ENCODE data around the gene NCOA7. TPM values are rescaled to one million over a fixed set of nuclear protein-coding genes. Genes with fewer than 3 reads are reported as not detected.
A peak's percentile ranks its signal among the peaks of the same experiment; 100 is the strongest.
"Not testable (repeated sequence)": the region's sequence is repeated elsewhere in the genome, so short reads cannot be mapped to it uniquely, and the experiment has no call there.

Gene NCOA7
- total RNA-seq, 1 experiment from 2014 or later, result 17.9 TPM

DNA sequence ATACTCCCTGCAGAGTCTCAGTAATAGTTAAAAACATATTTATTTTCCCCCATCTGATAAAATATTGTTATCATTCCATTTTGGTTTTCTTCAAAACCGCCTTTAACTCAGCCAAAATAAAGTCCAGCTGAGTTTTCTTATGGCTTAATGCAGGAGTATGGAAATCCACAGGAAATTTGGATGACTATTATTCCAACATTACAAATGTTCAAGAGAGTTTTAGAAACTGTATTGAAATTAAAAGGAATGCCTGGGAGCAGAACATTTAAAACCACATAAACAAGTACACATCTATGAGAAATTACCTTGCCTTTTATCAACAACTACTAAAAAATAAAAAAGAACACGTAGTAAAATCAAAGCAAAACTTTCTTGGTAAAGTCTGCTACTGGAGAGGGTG is 45.7 kb downstream of the NCOA7 start:
- no peak for DNase-seq (ENCODE audit: low read depth)

DNA sequence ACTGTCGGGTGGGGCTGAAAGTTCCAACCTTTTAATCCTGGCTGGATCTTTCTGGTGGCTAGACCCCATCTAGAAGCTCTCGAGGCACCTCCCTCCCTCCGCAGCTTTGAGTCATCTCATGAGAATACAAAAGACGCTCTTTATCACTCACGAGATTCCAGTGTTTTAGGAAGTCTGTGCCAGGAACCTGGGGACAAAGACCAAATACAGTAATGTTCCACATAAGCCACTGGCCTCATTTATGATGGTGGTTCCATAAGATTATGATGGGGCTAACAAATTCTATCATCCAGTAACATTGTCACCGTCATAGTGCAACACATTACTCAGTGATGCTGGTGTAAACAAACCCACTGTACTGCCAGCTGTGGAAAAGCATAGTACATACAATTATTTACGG is 48.7 kb downstream of the NCOA7 start:
- DNase-seq (ENCODE audit: low read depth), result peak; percentile 80

DNA sequence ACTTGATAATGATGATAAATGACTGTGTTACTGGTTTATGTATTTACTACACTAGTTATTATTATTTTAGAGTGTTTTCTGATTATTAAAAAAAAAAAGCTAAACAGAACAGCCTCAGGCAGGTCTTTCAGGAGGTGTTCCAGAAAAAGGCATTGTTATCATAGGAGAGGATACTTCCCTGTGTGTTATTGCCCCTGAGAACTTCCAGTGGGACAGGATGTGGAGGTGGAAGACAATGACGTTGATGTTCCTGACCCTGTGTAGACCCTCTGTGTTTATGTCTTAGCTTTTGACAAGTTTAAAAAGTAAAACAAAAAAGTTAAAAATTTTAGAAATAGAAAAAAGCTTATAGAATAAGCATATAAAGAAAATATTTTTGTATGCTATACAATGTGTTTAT is 49.1 kb downstream of the NCOA7 start:
- peak; percentile 8 for DNase-seq (ENCODE audit: low read depth)

DNA sequence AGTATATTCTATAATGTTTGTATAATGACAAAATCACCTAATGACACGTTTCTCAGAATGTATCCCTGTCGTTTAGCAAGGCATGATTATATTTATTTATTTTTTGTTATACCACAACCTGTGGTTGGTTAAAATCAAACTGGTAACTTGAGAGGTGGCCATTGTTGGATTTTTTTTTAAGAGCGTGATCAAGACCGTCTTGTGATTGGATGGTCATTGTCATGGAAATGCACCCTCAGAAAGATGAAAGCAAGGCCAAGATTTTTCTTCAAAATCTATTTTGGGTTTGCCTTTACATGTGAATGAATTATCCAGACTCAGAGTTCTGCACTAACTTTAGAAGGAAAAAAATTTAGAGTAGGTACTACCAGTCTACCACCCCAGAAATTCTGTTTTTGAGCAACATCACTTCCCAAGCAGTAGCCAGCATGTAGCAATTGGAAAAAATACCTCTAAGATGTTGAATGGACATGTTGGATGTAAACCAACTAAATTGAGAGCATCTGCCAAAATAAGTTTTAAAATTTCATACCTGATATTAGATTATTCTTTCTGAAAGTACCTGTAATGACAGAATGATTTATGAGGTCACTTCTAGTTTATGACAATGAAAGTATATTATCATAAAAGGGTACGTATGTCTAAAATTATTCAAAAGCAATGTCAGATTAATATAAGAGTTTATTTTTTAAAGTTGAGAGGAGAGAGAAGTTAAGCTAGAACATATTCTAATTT is 50.8 kb downstream of the NCOA7 start:
- no peak for DNase-seq (ENCODE audit: low read depth)

DNA sequence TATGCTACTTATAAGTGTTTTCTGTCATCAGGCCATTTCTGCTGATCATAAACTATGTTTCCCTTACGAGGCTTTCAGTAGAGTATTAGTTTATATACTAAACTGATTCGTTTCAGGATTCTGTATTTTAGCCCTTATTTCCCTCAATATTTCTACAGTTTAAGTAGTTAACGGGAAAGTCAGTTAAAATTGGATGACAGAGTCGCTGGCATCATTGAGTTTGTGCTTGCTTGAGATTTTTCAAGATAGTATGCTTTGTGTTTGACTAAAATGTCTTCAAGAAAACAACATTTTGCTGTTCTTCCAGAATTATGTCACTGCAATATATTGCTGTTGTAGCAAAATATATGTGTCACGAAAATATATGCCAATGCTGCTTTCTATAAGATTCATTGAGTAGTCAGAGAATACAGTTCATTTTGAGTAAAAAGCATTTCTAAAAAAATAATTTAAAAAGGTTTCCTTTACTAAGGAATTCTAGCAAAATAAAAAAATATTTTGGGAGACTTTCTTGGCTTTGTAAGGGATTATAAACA is 51.4 kb downstream of the NCOA7 start:
- no peak for DNase-seq (ENCODE audit: low read depth)

DNA sequence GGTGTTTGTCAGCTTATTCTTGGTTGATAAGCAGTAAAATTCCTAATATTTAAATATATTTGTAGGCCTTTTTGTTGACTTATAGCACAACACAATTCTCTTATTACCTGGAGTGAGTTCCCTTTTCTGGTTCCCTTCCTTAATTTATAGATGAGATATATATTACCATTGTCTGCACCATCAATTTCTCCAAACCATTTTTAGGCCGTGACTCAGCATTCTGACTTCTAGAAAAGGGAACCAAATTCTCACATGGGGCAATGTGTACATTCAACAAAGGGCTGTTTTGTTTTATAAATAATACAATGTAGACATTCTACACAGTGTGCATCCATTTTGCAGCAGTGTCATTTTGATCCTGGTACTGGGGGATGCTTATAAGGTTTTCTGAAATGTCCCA is 52.8 kb downstream of the NCOA7 start:
- peak; percentile 14 for DNase-seq (ENCODE audit: low read depth)

DNA sequence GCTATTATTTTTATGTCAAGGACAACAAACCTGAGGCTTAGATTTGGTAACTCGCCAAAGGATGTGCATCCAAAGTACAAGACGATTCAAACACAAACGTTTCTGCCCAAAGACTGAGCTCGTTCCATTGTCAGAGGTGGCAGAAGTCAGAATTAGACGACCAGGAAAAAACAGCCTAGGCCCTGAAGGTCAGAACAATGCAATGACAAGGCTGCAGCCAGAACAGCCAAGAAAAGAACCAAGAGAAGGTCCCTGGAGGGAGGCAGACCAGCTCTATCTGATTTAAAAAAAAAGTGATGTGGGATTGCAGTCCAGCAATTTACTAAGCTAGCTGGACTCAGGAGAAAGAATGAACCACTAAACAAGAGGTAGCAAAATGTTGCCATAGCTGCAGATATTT is 54.2 kb downstream of the NCOA7 start:
- peak; percentile 26 for DNase-seq (ENCODE audit: low read depth)

DNA sequence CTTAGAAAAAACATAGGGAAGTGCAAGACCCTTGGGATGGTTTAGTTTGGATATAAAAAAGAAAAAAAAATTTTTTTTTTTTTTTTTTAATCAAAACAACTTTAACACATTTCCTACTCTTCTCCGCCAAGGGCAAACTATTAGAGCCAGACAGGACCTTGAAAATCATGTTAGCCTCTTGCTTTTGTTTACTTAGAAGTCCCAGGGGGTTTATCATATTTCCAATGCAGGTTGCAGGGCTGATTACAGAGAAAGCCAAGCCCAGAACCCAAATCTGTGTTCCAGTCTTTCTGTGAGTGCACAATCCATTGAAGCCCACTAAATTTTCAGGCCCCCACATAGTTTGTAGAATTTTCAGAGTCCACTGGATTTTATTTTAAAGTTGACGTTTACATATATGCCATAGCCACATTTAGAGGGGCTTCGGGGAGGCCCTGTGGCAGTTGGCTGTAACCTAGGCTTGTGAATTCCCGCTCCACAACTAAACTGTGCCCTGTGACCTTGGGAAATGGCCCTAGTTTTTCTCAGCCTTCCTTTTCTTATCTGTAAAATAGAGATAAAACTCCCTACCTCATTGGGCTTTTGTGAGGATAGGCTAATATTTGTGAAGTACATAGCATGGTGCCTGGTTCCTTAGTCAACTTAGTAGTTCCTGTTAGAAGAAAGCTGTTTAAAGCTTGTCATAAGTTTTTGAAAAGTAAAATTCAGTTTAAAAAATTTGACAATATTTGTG is 55.7 kb downstream of the NCOA7 start:
- no peak for DNase-seq (ENCODE audit: low read depth)

DNA sequence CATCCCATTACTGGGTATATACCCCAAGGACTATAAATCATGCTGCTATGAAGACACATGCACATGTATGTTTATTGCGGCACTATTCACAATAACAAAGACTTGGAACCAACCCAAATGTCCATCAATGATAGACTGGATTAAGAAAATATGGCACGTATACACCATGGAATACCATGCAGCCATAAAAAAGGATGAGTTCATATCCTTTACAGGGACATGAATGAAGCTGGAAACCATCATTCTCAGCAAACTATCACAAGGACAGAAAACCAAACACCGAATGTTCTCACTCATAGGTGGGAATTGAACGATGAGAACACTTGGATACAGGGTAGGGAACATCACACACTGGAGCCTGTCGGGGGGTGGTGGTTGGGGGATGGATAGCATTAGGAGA is 57.5 kb downstream of the NCOA7 start:
- DNase-seq (ENCODE audit: low read depth), result not testable (repeated sequence)

DNA sequence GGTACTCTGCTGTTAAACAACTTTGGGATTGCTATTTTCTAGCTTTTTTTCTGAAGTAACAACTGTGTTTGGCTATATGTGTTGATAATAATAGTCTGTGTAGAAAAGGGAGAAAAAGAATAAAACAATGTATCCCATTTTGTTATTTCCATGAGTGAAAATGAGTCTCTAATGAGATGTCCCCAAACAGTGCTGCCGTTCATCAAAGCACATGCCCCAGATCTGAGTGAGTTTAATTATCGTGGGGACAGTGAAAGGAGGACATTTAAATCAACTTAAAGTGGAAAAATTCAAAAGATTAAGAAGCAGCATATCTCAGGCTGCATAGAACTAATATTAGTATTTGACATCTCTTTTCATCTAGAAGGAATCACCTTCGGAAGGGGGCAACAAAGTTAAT is 59.6 kb downstream of the NCOA7 start:
- DNase-seq (ENCODE audit: low read depth), result no peak

DNA sequence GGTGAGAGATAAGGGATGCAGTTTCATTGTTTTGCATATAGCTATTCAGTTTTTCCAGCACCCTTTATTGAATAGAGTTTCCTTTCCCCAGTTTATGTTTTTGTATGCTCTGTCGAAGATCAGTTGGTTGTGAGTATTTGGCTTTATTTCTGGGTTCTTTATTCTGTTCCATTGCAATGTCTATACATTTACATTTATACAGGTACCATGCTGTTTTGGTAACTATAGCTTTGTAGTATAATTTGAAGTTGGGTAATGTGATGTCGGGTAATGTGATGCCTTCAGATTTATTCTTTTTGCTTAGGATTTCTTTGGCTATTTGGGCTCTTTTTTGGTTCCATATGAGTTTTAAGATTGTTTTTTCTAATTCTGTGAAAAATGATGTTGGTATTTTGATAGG is 61.8 kb downstream of the NCOA7 start:
- no peak for DNase-seq (ENCODE audit: low read depth)

DNA sequence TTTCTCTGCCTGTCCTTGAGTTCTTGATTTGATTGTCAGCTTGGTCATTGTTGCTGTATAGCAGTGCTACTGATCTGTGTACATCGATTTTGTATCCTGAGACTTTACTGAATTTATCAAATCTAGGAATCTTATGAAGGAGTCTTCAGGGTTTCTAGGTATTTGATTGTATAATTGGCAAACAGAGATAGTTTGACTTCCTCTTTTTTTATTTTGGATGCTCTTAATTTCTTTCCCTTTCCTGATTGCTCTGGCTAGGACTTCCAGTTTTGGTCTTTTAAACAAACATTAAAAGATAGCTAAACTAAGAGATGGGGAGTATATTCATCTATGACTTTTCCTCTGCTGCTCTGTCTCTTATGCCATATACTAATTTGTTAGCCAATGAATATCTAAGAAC is 62.4 kb downstream of the NCOA7 start:
- no peak for DNase-seq (ENCODE audit: low read depth)

DNA sequence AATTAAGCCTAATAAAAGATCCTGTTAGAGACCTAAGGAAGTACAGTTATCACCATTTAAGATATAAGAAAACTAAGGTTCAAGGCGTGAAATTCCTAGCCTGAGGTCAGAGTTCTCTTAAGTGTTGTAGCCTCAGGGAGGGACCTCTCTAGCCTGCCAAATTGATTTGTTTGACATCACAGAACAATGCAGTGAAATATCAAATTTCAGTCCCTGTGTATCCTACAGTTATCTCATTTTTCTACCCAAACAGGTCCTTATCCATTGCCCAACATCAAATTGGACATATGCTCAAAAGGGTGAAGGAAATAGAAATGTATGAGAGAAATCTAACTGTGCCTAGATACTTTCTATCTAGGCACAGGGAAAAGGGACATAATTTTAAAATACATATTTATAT is 63.0 kb downstream of the NCOA7 start:
- no peak for DNase-seq (ENCODE audit: low read depth)

DNA sequence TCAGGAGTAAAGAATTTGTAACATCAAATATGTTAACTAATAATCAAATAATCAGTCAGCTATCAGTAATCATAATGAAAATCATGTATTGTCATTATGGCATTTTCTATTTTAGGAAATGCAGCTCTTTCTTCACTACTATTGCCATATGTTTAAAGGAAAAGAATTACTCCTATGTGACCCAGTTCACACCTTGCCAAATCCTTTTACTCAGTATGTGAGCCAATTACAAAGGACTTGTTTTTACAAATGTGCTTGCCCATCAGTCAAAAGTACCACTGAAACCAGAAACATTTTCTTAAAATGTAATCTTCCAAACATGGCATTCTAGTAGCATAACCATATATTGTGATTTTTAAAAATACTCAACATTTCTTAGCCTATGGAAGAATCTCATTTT is 63.6 kb downstream of the NCOA7 start:
- no peak for DNase-seq (ENCODE audit: low read depth)

DNA sequence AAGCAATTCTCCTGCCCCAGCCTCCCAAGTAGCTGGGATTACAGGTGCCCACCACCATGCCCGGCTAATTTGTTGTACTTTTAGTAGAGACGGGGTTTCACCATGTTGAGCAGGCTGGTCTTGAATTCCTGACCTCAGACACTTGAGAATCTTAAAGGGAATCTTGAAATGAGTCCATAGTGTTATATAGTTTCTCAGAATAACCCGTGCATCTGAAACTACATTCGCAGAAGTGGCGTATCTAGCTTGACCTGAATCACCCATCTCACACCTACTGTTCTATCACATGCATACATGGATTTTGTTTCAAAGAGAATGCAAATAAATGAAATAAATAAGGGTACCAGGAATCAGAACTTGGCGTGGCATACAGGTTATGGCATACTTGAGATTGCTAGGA is 65.0 kb downstream of the NCOA7 start:
- DNase-seq (ENCODE audit: low read depth), result no peak

DNA sequence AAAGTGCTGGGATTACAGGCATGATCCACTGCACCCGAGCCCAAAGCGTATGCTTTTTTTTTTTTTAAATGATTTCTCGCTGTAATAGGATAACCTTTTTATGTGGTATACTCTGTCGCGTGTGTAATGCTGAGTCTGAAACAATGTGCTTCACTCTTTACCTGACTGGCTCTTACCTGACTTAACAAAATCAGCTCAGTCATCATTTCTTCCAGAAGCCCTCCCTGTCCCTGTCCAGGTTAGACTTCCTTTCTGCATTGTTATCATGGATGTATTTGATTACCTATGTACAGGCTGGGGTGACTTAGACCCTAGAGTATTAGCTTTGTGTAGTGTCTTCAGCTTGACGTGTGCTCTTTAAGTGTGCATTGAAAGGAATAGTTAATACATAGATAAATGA is 67.1 kb downstream of the NCOA7 start:
- DNase-seq (ENCODE audit: low read depth), result no peak

DNA sequence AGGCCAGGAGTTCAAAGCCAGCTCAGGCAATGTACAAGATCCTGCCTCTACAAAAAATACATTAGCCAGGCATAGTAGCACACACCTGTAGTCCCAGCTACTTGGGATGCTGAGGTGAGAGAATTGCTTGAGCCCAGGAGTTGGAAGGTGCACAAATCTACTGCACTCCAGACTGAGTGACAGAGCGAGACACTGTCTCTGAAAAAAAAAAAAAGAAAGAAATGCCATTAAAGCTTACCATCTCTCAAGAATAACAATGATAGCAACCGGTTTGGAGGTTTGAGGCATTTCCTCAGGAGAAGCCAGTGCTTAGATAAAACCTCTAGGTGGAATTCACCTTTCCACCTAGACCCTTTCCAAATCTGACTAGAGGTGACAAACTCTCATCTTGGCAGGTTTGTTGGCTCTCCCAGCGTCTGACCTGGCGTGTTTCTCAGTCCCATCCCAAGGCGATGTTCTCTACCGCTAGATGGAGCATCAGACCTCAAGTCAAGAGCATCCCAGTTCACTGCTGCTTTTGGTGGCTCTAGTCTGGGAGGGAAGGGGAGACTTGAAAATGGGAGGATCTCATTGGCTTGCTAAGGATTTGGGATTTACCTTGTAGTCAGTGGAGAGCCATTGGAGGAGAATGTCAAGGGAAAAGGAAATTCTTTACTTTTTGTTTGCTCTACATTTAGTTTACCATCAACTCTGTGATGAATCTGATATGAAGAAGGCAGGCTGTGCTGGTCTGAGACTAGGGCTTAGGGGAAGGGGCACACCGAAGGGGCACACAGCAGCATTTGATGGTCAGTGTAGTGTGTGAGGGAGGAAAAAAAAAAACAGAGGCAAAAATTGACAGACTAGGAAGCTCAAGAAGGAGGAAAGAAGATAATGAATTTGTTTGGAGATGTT is 67.9 kb downstream of the NCOA7 start:
- peak; percentile 60 for DNase-seq (ENCODE audit: low read depth)

DNA sequence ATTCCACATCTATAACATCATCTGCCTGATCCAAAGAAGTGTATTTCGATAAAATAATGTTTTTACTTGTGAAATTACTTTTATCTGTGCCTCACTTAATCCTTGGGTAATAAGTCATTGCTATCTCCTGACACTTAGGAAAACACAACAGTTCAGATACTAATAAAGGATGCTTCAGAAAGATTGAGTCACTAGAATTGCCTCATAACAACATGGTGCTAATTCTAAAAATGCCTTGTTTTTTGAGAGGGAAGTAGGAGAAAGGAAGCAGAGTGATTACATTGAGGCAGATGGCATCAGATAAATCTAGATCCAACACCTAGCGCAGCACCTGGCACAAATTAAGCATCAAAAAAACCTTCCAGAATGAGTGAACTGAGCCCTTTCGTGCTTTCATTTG is 69.0 kb downstream of the NCOA7 start:
- no peak for DNase-seq (ENCODE audit: low read depth)

DNA sequence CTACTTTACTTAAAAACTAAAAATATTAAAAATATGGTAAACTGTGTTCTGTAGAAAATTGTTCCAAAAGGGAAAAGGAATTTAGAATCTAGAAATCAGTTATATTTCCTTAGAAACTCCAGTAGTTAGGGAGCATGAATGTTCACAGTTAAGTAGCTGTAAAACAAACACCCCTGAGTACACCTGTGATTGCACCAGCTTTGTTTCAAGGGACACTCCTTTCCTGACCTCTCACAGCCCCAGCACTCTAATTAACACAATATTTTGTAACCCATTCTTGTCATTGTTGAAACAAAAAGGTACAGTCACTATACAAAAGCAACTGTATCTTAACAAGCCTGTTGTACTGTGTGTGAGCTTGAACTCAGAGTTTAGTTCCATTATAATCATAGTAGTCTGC is 72.3 kb downstream of the NCOA7 start:
- DNase-seq (ENCODE audit: low read depth), result no peak

DNA sequence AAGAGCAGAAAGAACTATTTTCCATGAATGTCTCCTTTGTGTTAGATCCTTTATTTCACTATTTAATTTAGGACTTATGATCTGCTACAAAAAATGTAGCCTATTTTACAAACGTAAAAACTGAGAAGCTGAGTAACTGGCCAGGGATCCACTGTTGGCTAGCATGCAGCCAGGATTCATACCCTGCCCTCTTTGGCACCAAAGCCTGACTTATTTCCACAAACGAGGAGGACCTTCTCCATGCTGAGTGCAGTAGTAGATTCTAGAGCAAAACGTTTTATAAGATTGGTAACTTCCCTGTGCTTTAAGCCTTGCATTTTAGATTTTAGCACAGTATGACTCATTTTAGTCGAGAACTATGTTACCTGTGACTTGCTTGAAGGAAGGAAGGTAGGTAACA is 74.3 kb downstream of the NCOA7 start:
- no peak for DNase-seq (ENCODE audit: low read depth)

DNA sequence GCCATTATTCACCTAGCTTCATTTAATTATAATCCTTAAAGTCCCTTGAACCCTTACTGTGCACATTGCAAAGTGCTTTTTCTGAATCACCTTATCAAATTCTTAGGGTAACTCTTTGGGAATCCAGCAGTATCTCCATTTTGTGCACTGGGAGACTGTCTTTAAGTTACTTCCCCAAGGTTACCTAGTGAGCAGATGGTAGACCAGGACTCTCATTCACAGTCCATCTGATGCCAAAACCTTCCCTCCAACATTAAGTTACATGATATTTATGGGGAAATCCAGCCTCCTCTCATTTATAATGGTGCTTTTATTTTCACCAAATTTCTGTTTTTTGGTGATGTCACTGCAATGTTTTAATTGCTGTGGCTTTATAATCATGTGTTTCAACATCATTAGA is 75.7 kb downstream of the NCOA7 start:
- no peak for DNase-seq (ENCODE audit: low read depth)

DNA sequence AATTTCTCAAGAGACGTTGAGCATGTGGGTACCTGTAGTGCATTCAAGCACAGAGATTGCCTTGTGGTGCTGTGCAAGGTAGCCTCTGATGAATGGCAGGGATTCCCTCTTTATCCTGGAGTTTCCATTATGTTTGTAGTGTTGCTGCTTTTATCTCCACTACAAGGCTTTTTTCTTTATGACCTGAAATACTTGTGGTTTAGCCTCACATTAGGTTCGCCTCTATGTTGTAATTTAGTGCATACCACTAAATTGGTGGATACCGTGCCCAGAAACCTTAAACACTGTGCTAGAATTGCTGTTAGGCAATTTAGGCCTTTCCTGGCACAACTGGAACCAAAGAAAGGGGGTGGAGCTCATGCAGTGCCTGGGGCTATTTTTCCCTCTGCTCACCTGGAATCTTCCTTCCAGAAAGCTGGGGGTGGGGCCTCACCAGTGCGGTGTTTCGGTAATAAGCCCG is 76.8 kb downstream of the NCOA7 start:
- DNase-seq (ENCODE audit: low read depth), result peak; percentile 83
